H1 (cell line): Measurements from ENCODE around the gene PARP14. TPM values are rescaled to one million over a fixed set of nuclear protein-coding genes. Genes with fewer than 3 reads are reported as not detected.

ENCODE experiments used
- CTCF ChIA-PET: fragments of 300-600 bp; sonication (Branson Sonifier 250); formaldehyde crosslinking; loops from one replicate; lab custom pipeline; 2021; ENCODE audit not compliant: partially characterized antibody; lab: Charles Lee
- POLR2A ChIA-PET: fragments of 300-600 bp; sonication (Branson Sonifier 250); formaldehyde crosslinking; loops from one replicate; lab custom pipeline; 2021; ENCODE audit warnings: inconsistent platforms; ENCODE audit not compliant: partially characterized antibody; lab: Charles Lee
- DNase-seq, 2 experiments: peaks; one replicate each; pipeline versions ENCODE4 v3.0.0 to v3.0.0-alpha.2; 2010 to 2022; ENCODE audit warnings: low spot score in 2 of 2, low read depth in 1 of 2, mixed read lengths in 1 of 2
- FAIRE-seq: peaks from 2 replicates; lab custom pipeline; 2011; peaks lifted over from hg19 to GRCh38; lab: Jason Lieb, UNC
- H2AFZ ChIP-seq: 2 replicates; pipeline ENCODE4 v1.8.1; 2012; ENCODE audit warnings: low read length, inconsistent platforms
- H2AK5ac ChIP-seq: 2 replicates; pipeline ENCODE4 v1.6.1; 2013; ENCODE audit warnings: low read depth, low read length
- H2BK120ac ChIP-seq: replicated peaks from 2 replicates; pipeline ENCODE3; 2013; ENCODE audit warnings: low read depth, low read length, inconsistent platforms
- H2BK12ac ChIP-seq: 2 replicates; pipeline ENCODE4 v1.6.1; 2013; ENCODE audit warnings: low read depth, low read length
- H2BK15ac ChIP-seq: 2 replicates; pipeline ENCODE4 v1.6.1; 2013; ENCODE audit warnings: low read length
- H2BK20ac ChIP-seq: 2 replicates; pipeline ENCODE4 v1.6.1; 2013; ENCODE audit warnings: low read length
- H2BK5ac ChIP-seq: 2 replicates; pipeline ENCODE4 v1.6.1; 2013; ENCODE audit warnings: low read depth, low read length
- H3K14ac ChIP-seq: 2 replicates; pipeline ENCODE4 v1.6.1; 2013; ENCODE audit warnings: inconsistent platforms; ENCODE audit not compliant: insufficient read length
- H3K18ac ChIP-seq: 2 replicates; pipeline ENCODE4 v1.6.1; 2013; ENCODE audit warnings: low read length; ENCODE audit errors: extremely low read depth
- H3K23ac ChIP-seq: 2 replicates; pipeline ENCODE4 v1.6.1; 2013; ENCODE audit warnings: inconsistent platforms; ENCODE audit not compliant: insufficient read length
- H3K23me2 ChIP-seq: 2 replicates; pipeline ENCODE4 v1.6.1; 2013; ENCODE audit warnings: low read depth, low read length
- H3K27ac ChIP-seq: 2 replicates; pipeline ENCODE4 v1.6.1; 2011; ENCODE audit warnings: low read depth, low read length, inconsistent platforms
- H3K27me3 ChIP-seq, 4 experiments: replicated peaks in 1 of 4; 1 replicate in 1 of 4; 2 replicates in 3 of 4; pipeline versions ENCODE4 v1.6.1 to v1.8.1; 2011 to 2013; ENCODE audit warnings: low read length in 3 of 4, mild to moderate bottlenecking in 3 of 4, inconsistent platforms in 2 of 4, mixed read lengths in 2 of 4, moderate library complexity in 1 of 4; ENCODE audit not compliant: control insufficient read depth in 3 of 4, insufficient read depth in 3 of 4; ENCODE audit errors: extremely low read depth in 1 of 4
- H3K36me3 ChIP-seq, 4 experiments: 2 replicates each; pipeline versions ENCODE4 v1.6.1 to v1.8.1; 2011 to 2013; ENCODE audit warnings: mild to moderate bottlenecking in 4 of 4, low read length in 3 of 4, moderate library complexity in 2 of 4, control low read depth in 1 of 4, inconsistent platforms in 1 of 4; ENCODE audit not compliant: insufficient read depth in 4 of 4, control insufficient read depth in 2 of 4
- H3K4ac ChIP-seq: replicated peaks from 2 replicates; pipeline ENCODE3; 2013; ENCODE audit warnings: low read length, low read depth, mixed read lengths, inconsistent platforms; ENCODE audit not compliant: insufficient read length
- H3K4me1 ChIP-seq, 4 experiments: replicated peaks in 1 of 4; 1 replicate in 1 of 4; 2 replicates in 3 of 4; pipeline versions ENCODE4 v1.6.1 to v1.8.1; 2011 to 2013; ENCODE audit warnings: low read length in 3 of 4, inconsistent platforms in 2 of 4, mixed read lengths in 1 of 4; ENCODE audit not compliant: insufficient read depth in 4 of 4, control insufficient read depth in 3 of 4
- H3K4me2 ChIP-seq, 2 experiments: 2 replicates each; pipeline versions ENCODE4 v1.6.1 to v1.8.1; 2011 to 2013; ENCODE audit warnings: low read depth in 2 of 2, low read length in 2 of 2, control low read depth in 1 of 2, inconsistent platforms in 1 of 2, mild to moderate bottlenecking in 1 of 2; ENCODE audit not compliant: insufficient read depth in 1 of 2
- H3K4me3 ChIP-seq, 4 experiments: fragments of 200-600, 300-600 bp in 1 of 4; sonication (generic), shearing (Covaris generic), sonication (Bioruptor Twin) in 1 of 4; 2 replicates each; pipeline versions ENCODE4 v1.5.1 to v1.8.1; 2011 to 2016; ENCODE audit warnings: low read length in 4 of 4, low read depth in 3 of 4, control low read depth in 2 of 4, inconsistent platforms in 2 of 4, mild to moderate bottlenecking in 2 of 4, mixed read lengths in 1 of 4, moderate library complexity in 1 of 4; ENCODE audit not compliant: insufficient read depth in 2 of 4; ENCODE audit errors: extremely low read depth in 1 of 4
- H3K56ac ChIP-seq: replicated peaks from 2 replicates; pipeline ENCODE3; 2013; ENCODE audit warnings: low read depth, mild to moderate bottlenecking, mixed read lengths, low read length, inconsistent platforms; ENCODE audit not compliant: insufficient read length
- H3K79me1 ChIP-seq: 2 replicates; pipeline ENCODE4 v1.6.1; 2013; ENCODE audit warnings: low read depth, low read length, control low read depth
- H3K79me2 ChIP-seq, 2 experiments: 2 replicates each; pipeline versions ENCODE4 v1.6.1 to v1.8.1; 2012 to 2013; ENCODE audit warnings: low read length in 2 of 2, mild to moderate bottlenecking in 2 of 2, inconsistent platforms in 1 of 2; ENCODE audit not compliant: insufficient read depth in 2 of 2, control insufficient read depth in 1 of 2
- H3K9ac ChIP-seq, 4 experiments: replicated peaks in 1 of 4; 1 replicate in 1 of 4; 2 replicates in 3 of 4; pipeline versions ENCODE4 v1.6.1 to v1.8.1; 2011 to 2013; ENCODE audit warnings: low read depth in 3 of 4, low read length in 3 of 4, control low read depth in 2 of 4, mild to moderate bottlenecking in 2 of 4, moderate library complexity in 2 of 4, inconsistent platforms in 1 of 4; ENCODE audit errors: extremely low read depth in 1 of 4
- H3K9me3 ChIP-seq, 2 experiments: 2 replicates each; pipeline versions ENCODE4 v1.6.1 to v1.8.1; 2012 to 2013; ENCODE audit warnings: mild to moderate bottlenecking in 2 of 2, moderate library complexity in 2 of 2, control low read depth in 1 of 2, inconsistent platforms in 1 of 2, low read depth in 1 of 2, low read length in 1 of 2, mixed read lengths in 1 of 2; ENCODE audit not compliant: insufficient read depth in 2 of 2
- H4K20me1 ChIP-seq, 2 experiments: replicated peaks in 1 of 2; 2 replicates each; pipeline versions ENCODE3 to v1.8.1; 2011 to 2013; ENCODE audit warnings: inconsistent platforms in 2 of 2, low read length in 2 of 2, mild to moderate bottlenecking in 1 of 2; ENCODE audit not compliant: insufficient read depth in 2 of 2, control insufficient read depth in 1 of 2
- H4K5ac ChIP-seq: 2 replicates; pipeline ENCODE4 v1.6.1; 2013; ENCODE audit warnings: low read length, low read depth, mixed read lengths, inconsistent platforms; ENCODE audit not compliant: insufficient read length
- H4K8ac ChIP-seq: 2 replicates; pipeline ENCODE4 v1.8.0; 2013; ENCODE audit warnings: mild to moderate bottlenecking, moderate library complexity, low read length, inconsistent platforms; ENCODE audit not compliant: insufficient read depth; ENCODE audit errors: extremely low read depth
- H4K91ac ChIP-seq: replicated peaks from 2 replicates; pipeline ENCODE3; 2013; ENCODE audit warnings: low read length, mixed read lengths, inconsistent platforms; ENCODE audit not compliant: insufficient read length
- ATF2 ChIP-seq: IDR thresholded peaks from 2 replicates; pipeline ENCODE4 v1.6.1; 2012; ENCODE audit warnings: low read length, inconsistent platforms
- KDM5A ChIP-seq: fragments of 200-600 bp; IDR thresholded peaks from 2 replicates; pipeline ENCODE4 v1.7.1; 2012; ENCODE audit warnings: mild to moderate bottlenecking, low read length, inconsistent platforms, mixed read lengths
- WGBS, 2 experiments: shearing (Covaris generic) in 1 of 2; methylation state at CpG; one replicate each; pipeline versions ENCODE4 v1.1.6 to v1.1.7; 2013 to 2015; ENCODE audit warnings: low lambda C conversion rate in 2 of 2, mixed read lengths in 2 of 2, inconsistent platforms in 1 of 2, low coverage in 1 of 2, missing lambda C conversion rate in 1 of 2; ENCODE audit not compliant: insufficient replicate concordance in 2 of 2, insufficient coverage in 1 of 2, insufficient read length in 1 of 2; ENCODE audit errors: extremely low coverage in 1 of 2, missing lambda C conversion rate in 1 of 2; 5-methylcytosine and 5-hydroxymethylcytosine counted together
- polyA plus RNA-seq, 7 experiments: library from polyadenylated mRNA; depleted of rRNA in 3 of 7; stranded (reverse) in 5 of 7; unstranded in 2 of 7; fragments of >200 nt in 5 of 7; fragments of 200-250 nt in 2 of 7; gene quantifications; 1 replicate in 5 of 7; 2 replicates in 1 of 7; 4 replicates in 1 of 7; pipeline versions ENCODE4 v1.2.1 to v1.2.3, GENCODE V29; 2011 to 2013; ENCODE audit warnings: missing spikeins in 2 of 7, mixed read lengths in 2 of 7
- total RNA-seq: library from RNA; stranded (reverse); fragmentation: NEBNext Ultra II Directional; extraction: Animal tissue kit (Norgen Biotek cat#: 25700); gene quantifications from 2 replicates; pipeline ENCODE4 v1.2.1, GENCODE V29; 2021

The PARP14 gene
- total and polyA plus RNA-seq, 2 of the 8 experiments (the other 6 are each of a cell fraction or from before 2014, with no cell fraction given), result 12.6 to 17.6 TPM

- Histone ChIP-seq H3K27ac (no peak overlapping the region), H3K4ac (no peak overlapping the region), H3K9ac (no peak overlapping the region)
Measured at GRCh38 chr3:122679882-122680474, 661 bp upstream of the PARP14 start.

More at GRCh38 chr3:122679882-122680474, 661 bp upstream of the PARP14 start:
- Histone ChIP-seq H3K18ac (peak overlapping the region; percentile 66; the same call in 1 of the 2 replicates), H4K20me1 (no peaks in the 10 kb centered on the region), H3K23ac (no peak overlapping the region), H3K56ac (no peak overlapping the region), H2BK20ac (no peak overlapping the region; the same call in 1 of the 2 replicates), H3K4me3 (peak overlapping the region; percentile 39 to 87 (median 68)), H3K4me1 (peaks cover 6 to 12% (median 9%) of the 10 kb centered on the region in 4 experiments; a peak in 6 of 7 replicates), H3K23me2 (peaks cover 8% of the 10 kb centered on the region; the same call in 1 of the 2 replicates), H2BK12ac (peak overlapping the region; percentile 75; the same call in 1 of the 2 replicates), H2BK15ac (no peak overlapping the region), H3K14ac (no peak overlapping the region), H3K79me2 (0 out of 4 replicates have a peak, but pooled peaks cover 0 to 3% of the 10 kb centered on the region in 2 experiments), H3K36me3 (no peaks in the 10 kb centered on the region), H2BK5ac (no peak overlapping the region), H4K5ac (no peak overlapping the region), H2BK120ac (no peak overlapping the region), H4K8ac (no peak overlapping the region), H2AK5ac (no peak overlapping the region), H2AFZ (peak overlapping the region; percentile 100), H3K79me1 (no peaks in the 10 kb centered on the region), H4K91ac (peak overlapping the region; percentile 12), H3K4me2 (peak overlapping the region; percentile 46 to 68), H3K9me3 (no peaks in the 10 kb centered on the region), H3K27me3 (no peaks in the 10 kb centered on the region; a peak in 2 of 7 replicates)
- 61% methylated on average over 10 of the region's 10 CpGs; no CpG with 5 or more reads in 1 of the 2 experiments for WGBS, 2 experiments
- CTCF ChIA-PET, result interaction anchor here (0.6 to 5.5 kb wide), 41 partner anchors 8 to 554 kb away, joined by 3 to 62 read pairs (median 4); partner anchors contain the start of genes DTX3L, PARP15 and PARP9
- POLR2A ChIA-PET, result interaction anchor here (0.8 to 1.7 kb wide), 3 partner anchors 85 to 297 kb away, joined by 3 to 6 read pairs (median 3); partner anchors contain the start of genes FAM162A, MIX23 and WDR5B
- FAIRE-seq, result no peak
- no peak for DNase-seq
- no peak for TF ChIP-seq ATF2
- no peak for TF ChIP-seq KDM5A
